ENCODE measurements around the gene SLC2A8.

- TF ChIP-seq POLR2A (IDR thresholded peaks at IDR 0.05; ENCODE audit: borderline replicate concordance, extremely low read depth, insufficient read depth, insufficient read length) (no peak), REST (IDR thresholded peaks at IDR 0.05; ENCODE audit: low read depth) (no peak)
- TF ChIP-seq, protein P1, sequence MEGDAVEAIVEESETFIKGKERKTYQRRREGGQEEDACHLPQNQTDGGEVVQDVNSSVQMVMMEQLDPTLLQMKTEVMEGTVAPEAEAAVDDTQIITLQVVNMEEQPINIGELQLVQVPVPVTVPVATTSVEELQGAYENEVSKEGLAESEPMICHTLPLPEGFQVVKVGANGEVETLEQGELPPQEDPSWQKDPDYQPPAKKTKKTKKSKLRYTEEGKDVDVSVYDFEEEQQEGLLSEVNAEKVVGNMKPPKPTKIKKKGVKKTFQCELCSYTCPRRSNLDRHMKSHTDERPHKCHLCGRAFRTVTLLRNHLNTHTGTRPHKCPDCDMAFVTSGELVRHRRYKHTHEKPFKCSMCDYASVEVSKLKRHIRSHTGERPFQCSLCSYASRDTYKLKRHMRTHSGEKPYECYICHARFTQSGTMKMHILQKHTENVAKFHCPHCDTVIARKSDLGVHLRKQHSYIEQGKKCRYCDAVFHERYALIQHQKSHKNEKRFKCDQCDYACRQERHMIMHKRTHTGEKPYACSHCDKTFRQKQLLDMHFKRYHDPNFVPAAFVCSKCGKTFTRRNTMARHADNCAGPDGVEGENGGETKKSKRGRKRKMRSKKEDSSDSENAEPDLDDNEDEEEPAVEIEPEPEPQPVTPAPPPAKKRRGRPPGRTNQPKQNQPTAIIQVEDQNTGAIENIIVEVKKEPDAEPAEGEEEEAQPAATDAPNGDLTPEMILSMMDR (IDR thresholded peaks at IDR 0.05 in 2 of 3, conservative IDR thresholded peaks at IDR 0.05 in 1 of 3; ENCODE audit: borderline replicate concordance in 1 of 3, insufficient read depth in 1 of 3, low read depth in 2 of 3, low read length in 2 of 3) = no peak
Observed at GRCh38 chr9:127405344-127406125, 8.6 kb downstream of the SLC2A8 start.
